OCI-LY7 (cell line): ENCODE data around the gene ZFP90. TPM values are rescaled to one million over a fixed set of nuclear protein-coding genes. Genes with fewer than 3 reads are reported as not detected.
A peak's percentile ranks its signal among the peaks of the same experiment; 100 is the strongest.

Source experiments
- BruUV-seq: library from RNA; stranded (reverse); fragments of 400-500 nt; replicated peaks from 2 replicates; lab custom pipeline; 2021; lab: Mats Ljungman, UMichigan
- CTCF ChIA-PET: fragments of 300-600 bp; sonication (Branson Sonifier 250); formaldehyde crosslinking; loops from one replicate; lab custom pipeline; 2022; ENCODE audit warnings: antibody characterized with exemption; ENCODE audit not compliant: unreplicated experiment; lab: Charles Lee
- POLR2A ChIA-PET: fragments of 300-600 bp; sonication (Branson Sonifier 250); formaldehyde crosslinking; loops from one replicate; lab custom pipeline; 2022; ENCODE audit warnings: antibody characterized with exemption; lab: Charles Lee
- DNase-seq: peaks from one replicate; pipeline ENCODE4 v3.0.0-alpha.2; 2015; ENCODE audit warnings: low spot score
- H2AFZ ChIP-seq: fragments of 200-600 bp; sonication (generic), shearing (Covaris generic); 2 replicates; pipeline ENCODE4 v1.6.1; 2014; ENCODE audit warnings: mild to moderate bottlenecking, antibody characterized with exemption, low read length, moderate library complexity
- H3K27ac ChIP-seq: fragments of 200-600 bp; sonication (generic); 2 replicates; pipeline ENCODE4 v1.5.1; 2014; ENCODE audit warnings: mixed run types, low read depth, mild to moderate bottlenecking, moderate library complexity, low read length, inconsistent platforms; ENCODE audit not compliant: poor library complexity, severe bottlenecking
- H3K36me3 ChIP-seq: fragments of 200-600 bp; sonication (generic); 2 replicates; pipeline ENCODE4 v1.6.1; 2014; ENCODE audit warnings: mild to moderate bottlenecking, antibody characterized with exemption, low read length, moderate library complexity, mixed read lengths; ENCODE audit not compliant: insufficient read depth
- H3K4me1 ChIP-seq: fragments of 200-600 bp; sonication (generic); 2 replicates; pipeline ENCODE4 v1.5.1; 2014; ENCODE audit warnings: mild to moderate bottlenecking, low read length; ENCODE audit not compliant: insufficient read depth, poor library complexity, severe bottlenecking
- H3K4me2 ChIP-seq: fragments of 200-600 bp; sonication (generic); 2 replicates; pipeline ENCODE4 v1.6.1; 2014; ENCODE audit warnings: mild to moderate bottlenecking, low read length
- H3K4me3 ChIP-seq: fragments of 200-600 bp; sonication (generic); 2 replicates; pipeline ENCODE4 v1.5.1; 2014; ENCODE audit warnings: mild to moderate bottlenecking, low read depth, low read length; ENCODE audit not compliant: poor library complexity, severe bottlenecking
- H3K79me2 ChIP-seq: fragments of 200-600 bp; sonication (generic); 2 replicates; pipeline ENCODE4 v1.6.1; 2016; ENCODE audit warnings: low read depth, mild to moderate bottlenecking, low read length, moderate library complexity, mixed read lengths; ENCODE audit not compliant: insufficient read depth
- H3K9me2 ChIP-seq: fragments of 200-600 bp; sonication (generic); 2 replicates; pipeline ENCODE4 v1.6.1; 2016; ENCODE audit warnings: mild to moderate bottlenecking, low read length, mixed read lengths; ENCODE audit not compliant: insufficient read depth
- H3K9me3 ChIP-seq: fragments of 200-600 bp; sonication (generic); 2 replicates; pipeline ENCODE4 v1.6.1; 2014; ENCODE audit warnings: mild to moderate bottlenecking, mixed run types, low read length, mixed read lengths
- H4K20me1 ChIP-seq: fragments of 200-600 bp; sonication (generic); 2 replicates; pipeline ENCODE4 v1.6.1; 2014; ENCODE audit warnings: mild to moderate bottlenecking, antibody characterized with exemption, low read length, moderate library complexity, mixed read lengths; ENCODE audit not compliant: insufficient read depth
- CTCF ChIP-seq: fragments of 200-600 bp; sonication (generic); conservative IDR thresholded peaks from 2 replicates; pipeline ENCODE4 v1.5.1; 2014; ENCODE audit warnings: mild to moderate bottlenecking, antibody characterized with exemption, low read length, moderate library complexity, mixed read lengths
- EZH2phosphoT487 ChIP-seq: fragments of 200-600 bp; sonication (generic); IDR thresholded peaks from 2 replicates; pipeline ENCODE4 v1.6.1; 2018; ENCODE audit warnings: low read depth, borderline replicate concordance, mild to moderate bottlenecking, mixed run types, antibody characterized with exemption, low read length, moderate library complexity, mixed read lengths
- intact Hi-C: fragments of 100-400 bp; cut with micrococcal nuclease; formaldehyde crosslinking; loops from one replicate; pipeline ENCODE4 v1.10.0; 2022; ENCODE audit not compliant: unreplicated experiment
- total RNA-seq, 2 experiments: library from RNA; depleted of rRNA in 1 of 2; stranded (reverse); fragments of >200 nt in 1 of 2; shearing (Covaris generic) in 1 of 2; gene quantifications; 2 replicates each; pipeline ENCODE4 v1.2.3, GENCODE V29; 2014 to 2022

The ZFP90 gene
- total RNA-seq, 2 experiments from 2014 or later, result 14.1 to 27.0 TPM

- H2AFZ ChIP-seq, result no peak overlapping the region
- no peaks in the 10 kb centered on the region for H3K9me3 ChIP-seq
- ChIA-PET POLR2A (interaction anchor here (0.6 kb wide), 1 partner anchor 324 kb away, joined by 3 read pairs; no protein-coding TSS in a partner anchor), CTCF (no interaction called here)
- no TSS peak for BruUV-seq
- H3K4me1 ChIP-seq, result peaks cover 10% of the 10 kb centered on the region
- H3K36me3 ChIP-seq, result no peaks in the 10 kb centered on the region
- no peaks in the 10 kb centered on the region for H3K79me2 ChIP-seq
- TF ChIP-seq CTCF (no peak), EZH2phosphoT487 (no peak)
- no peak overlapping the region for H3K4me2 ChIP-seq
- no peak overlapping the region for H3K27ac ChIP-seq
- H3K4me3 ChIP-seq, result no peak overlapping the region
- H4K20me1 ChIP-seq, result no peaks in the 10 kb centered on the region
- no peaks in the 10 kb centered on the region for H3K9me2 ChIP-seq
- intact Hi-C loops, result loop anchor here (5.0 to 10.0 kb wide), 2 partner anchors 77 to 321 kb away; partner anchors contain the start of genes SMPD3 and TANGO6
- DNase-seq, result no peak
These were observed 14.8 kb upstream of the ZFP90 start for GRCh38 chr16:68524069-68524820.

- TF ChIP-seq EZH2phosphoT487, result no peak
- CTCF ChIA-PET, result no interaction called here
- no peak overlapping the region for H3K27ac ChIP-seq
- H3K9me3 ChIP-seq, result no peaks in the 10 kb centered on the region
- H3K4me1 ChIP-seq, result peaks cover 12% of the 10 kb centered on the region
- intact Hi-C loops, result loop anchor here (10.0 kb wide), 1 partner anchor 319 kb away; the partner anchor contains the start of gene TANGO6
- POLR2A ChIA-PET, result no interaction called here
- no peaks in the 10 kb centered on the region for H3K9me2 ChIP-seq
- no peaks in the 10 kb centered on the region for H4K20me1 ChIP-seq
- H3K4me2 ChIP-seq, result no peak overlapping the region
- H3K4me3 ChIP-seq, result no peak overlapping the region
- DNase-seq, result peak; percentile 21
- no peaks in the 10 kb centered on the region for H3K79me2 ChIP-seq
- BruUV-seq, result no TSS peak
- no peak overlapping the region for H2AFZ ChIP-seq
- H3K36me3 ChIP-seq, result no peaks in the 10 kb centered on the region
These were observed 12.8 kb upstream of the ZFP90 start for GRCh38 chr16:68526143-68526781.

GRCh38 chr16:68526782-68527145 is 12.3 kb upstream of the ZFP90 start:
- BruUV-seq, result no TSS peak
- Histone ChIP-seq H3K4me2 (no peak overlapping the region), H3K9me3 (no peaks in the 10 kb centered on the region)

More at GRCh38 chr16:68526782-68527145, 12.3 kb upstream of the ZFP90 start:
- POLR2A ChIA-PET, result interaction anchor here (1.2 kb wide), 1 partner anchor 118 kb away, joined by 3 read pairs; no protein-coding TSS in a partner anchor
- H3K36me3 ChIP-seq, result no peaks in the 10 kb centered on the region
- no peaks in the 10 kb centered on the region for H3K9me2 ChIP-seq
- no peak overlapping the region for H3K4me3 ChIP-seq
- no peak for DNase-seq
- no peaks in the 10 kb centered on the region for H3K79me2 ChIP-seq
- peaks cover 12% of the 10 kb centered on the region for H3K4me1 ChIP-seq
- no peak for TF ChIP-seq EZH2phosphoT487
- no peak for TF ChIP-seq CTCF
- CTCF ChIA-PET, result no interaction called here
- no peak overlapping the region for H3K27ac ChIP-seq
- no peaks in the 10 kb centered on the region for H4K20me1 ChIP-seq
- H2AFZ ChIP-seq, result no peak overlapping the region
- intact Hi-C loops, result loop anchor here (10.0 kb wide), 1 partner anchor 318 kb away; the partner anchor contains the start of gene TANGO6
